ENCODE data around the gene COL18A1.

COL18A1 gene

DNA sequence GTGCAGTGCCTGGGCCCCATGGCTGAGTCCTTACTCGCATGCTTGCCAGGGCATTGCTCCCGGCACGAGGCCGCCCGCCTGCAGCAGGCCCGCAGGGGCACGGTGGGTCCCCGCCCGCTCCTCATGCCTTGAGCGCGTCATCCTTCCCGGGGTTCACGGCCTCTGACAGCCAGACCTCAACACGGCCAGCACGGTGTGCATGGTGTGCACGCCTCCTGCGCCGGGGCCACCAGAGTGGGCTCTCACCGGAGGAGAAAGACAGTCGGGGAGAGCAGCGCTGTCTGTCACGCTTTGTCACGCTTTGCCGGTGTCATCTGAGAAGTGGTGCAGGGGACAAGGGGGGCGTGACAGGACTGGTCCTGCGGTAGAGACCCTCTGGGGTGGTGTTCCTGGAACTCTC, 11.9 kb upstream of the COL18A1 start:
- Mint-ChIP-seq H3K4me3 (no peak overlapping the region), H3K9me3 (no peaks in the 10 kb centered on the region), H3K36me3 (ENCODE audit: low read depth) (no peaks in the 10 kb centered on the region), H3K4me1 (ENCODE audit: low read depth) (no peaks in the 10 kb centered on the region), H3K27ac (no peak overlapping the region), H3K27me3 (peaks cover 26% of the 10 kb centered on the region)
- intact Hi-C loops (cut with micrococcal nuclease) = no loop called here

DNA sequence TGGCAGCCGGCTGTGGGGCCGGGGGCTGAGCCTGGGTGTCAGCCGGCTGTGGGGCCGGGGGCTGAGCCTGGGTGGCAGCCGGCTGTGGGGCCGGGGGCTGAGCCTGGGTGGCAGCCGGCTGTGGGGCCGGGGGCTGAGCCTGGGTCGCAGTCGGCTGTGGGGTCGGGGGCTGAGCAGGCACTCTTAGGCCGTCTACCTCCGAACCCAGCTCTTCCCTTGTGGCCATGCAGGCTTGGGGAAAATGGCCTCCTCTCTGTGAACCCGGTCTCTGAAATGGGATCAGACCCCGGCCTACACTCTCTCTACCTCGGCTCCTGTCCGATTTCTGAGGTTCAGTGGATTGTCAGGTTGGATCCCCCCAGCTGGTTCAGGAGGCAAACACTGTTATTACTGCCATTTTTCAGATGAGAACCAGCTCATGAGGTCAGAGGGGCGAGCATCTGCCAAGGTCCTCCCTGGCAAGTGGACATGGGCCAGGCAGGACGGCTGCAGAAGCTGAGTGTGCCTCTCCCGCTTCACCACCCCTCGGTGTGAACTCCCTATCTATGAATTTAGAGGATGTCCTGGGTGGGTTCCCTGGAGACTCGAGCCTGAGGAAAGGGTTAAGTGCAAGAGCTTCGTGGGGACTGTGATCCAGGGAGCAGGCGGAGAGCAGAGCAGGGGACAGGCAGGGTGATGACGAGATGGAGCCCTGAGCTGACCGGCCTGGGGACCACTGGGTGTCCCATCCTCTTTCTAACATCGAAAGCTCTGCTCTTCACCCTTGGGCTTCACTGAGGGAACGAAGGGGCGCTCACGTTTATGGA, 10.9 kb upstream of the COL18A1 start:
- intact Hi-C loops (cut with micrococcal nuclease) = no loop called here
- H3K4me3 Mint-ChIP-seq = no peak overlapping the region
- H3K27me3 Mint-ChIP-seq = peaks cover 33% of the 10 kb centered on the region
- no peaks in the 10 kb centered on the region for H3K9me3 Mint-ChIP-seq
- no peaks in the 10 kb centered on the region for H3K36me3 Mint-ChIP-seq (ENCODE audit: low read depth)
- no peaks in the 10 kb centered on the region for H3K4me1 Mint-ChIP-seq (ENCODE audit: low read depth)
- H3K27ac Mint-ChIP-seq = no peak overlapping the region

DNA sequence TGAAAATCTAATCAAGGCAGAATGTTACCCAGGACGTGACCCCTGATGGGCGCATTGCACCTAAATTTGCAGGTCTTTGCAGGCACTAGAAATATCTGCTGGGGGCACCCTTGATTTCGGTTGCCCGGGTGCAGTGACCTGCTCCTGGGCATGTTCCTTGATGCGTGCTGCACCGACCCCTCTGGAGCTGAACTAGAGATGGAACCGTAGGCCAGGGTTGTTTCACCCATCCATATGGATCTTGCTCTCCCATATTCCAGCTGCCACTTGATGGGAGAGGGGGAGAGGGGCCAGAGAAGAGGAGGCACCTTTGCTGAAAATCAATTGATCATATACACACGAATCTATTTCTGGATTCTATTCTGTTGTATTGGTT, 8.4 kb upstream of the COL18A1 start:
- Mint-ChIP-seq H3K9me3 (peaks cover 9% of the 10 kb centered on the region), H3K27ac (no peak overlapping the region), H3K4me1 (ENCODE audit: low read depth) (no peaks in the 10 kb centered on the region), H3K27me3 (peaks cover 53% of the 10 kb centered on the region), H3K36me3 (ENCODE audit: low read depth) (no peaks in the 10 kb centered on the region), H3K4me3 (no peak overlapping the region)
- intact Hi-C loops (cut with micrococcal nuclease) = no loop called here

DNA sequence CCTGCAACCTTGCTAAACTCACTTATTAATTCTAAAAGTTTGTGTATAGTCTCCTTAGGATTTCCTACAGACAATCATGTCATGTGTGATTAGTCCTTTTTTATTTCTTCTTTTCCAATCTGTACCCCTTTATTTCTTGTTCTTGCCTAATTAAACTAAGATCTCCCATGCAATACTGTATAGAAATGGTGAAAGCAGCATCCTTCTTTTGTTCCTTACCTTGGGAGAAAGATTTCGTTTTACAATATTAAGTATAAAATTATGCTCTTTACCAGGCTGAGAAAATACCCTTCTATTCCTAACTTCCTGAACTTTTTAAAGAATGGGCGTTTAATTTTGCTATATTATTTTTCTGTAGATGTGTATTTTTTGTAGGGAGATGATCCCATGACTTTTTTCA, 7.6 kb upstream of the COL18A1 start:
- H3K4me3 Mint-ChIP-seq = no peak overlapping the region
- H3K27ac Mint-ChIP-seq = no peak overlapping the region
- intact Hi-C loops (cut with micrococcal nuclease) = no loop called here

DNA sequence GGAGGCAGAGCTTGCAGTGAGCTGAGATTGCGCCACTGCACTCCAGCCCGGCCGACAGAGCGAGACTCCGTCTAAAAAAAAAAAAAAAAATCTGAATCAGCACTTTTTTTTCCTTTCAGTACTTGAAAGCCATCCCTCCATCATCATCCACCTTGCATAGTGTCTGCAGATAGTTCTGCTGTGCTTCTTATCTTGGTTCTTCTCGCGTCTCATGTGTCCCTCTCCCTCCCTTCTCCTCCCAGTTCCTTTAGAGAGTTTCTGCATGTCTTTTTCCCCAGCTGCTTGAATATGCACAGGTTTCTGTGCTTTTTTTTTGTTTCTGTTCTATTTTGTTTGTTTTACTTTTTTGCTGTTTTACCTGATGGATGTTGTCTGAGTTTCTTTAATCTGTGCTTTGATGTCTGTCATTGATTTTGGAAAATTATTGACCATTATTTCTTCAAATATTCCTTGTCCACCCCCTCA, 3.9 kb upstream of the COL18A1 start:
- no peak overlapping the region for H3K27ac Mint-ChIP-seq
- H3K4me1 Mint-ChIP-seq (ENCODE audit: low read depth) = peaks cover 8% of the 10 kb centered on the region
- H3K9me3 Mint-ChIP-seq = peaks cover 11% of the 10 kb centered on the region
- H3K36me3 Mint-ChIP-seq (ENCODE audit: low read depth) = no peaks in the 10 kb centered on the region
- H3K27me3 Mint-ChIP-seq = peaks cover 72% of the 10 kb centered on the region
- intact Hi-C loops (cut with micrococcal nuclease) = no loop called here
- H3K4me3 Mint-ChIP-seq = no peak overlapping the region

More for the DNA sequence above, 7.6 kb upstream of the COL18A1 start:
- Mint-ChIP-seq H3K9me3 (peaks cover 11% of the 10 kb centered on the region), H3K27me3 (peaks cover 61% of the 10 kb centered on the region), H3K36me3 (ENCODE audit: low read depth) (no peaks in the 10 kb centered on the region), H3K4me1 (ENCODE audit: low read depth) (no peaks in the 10 kb centered on the region)

DNA sequence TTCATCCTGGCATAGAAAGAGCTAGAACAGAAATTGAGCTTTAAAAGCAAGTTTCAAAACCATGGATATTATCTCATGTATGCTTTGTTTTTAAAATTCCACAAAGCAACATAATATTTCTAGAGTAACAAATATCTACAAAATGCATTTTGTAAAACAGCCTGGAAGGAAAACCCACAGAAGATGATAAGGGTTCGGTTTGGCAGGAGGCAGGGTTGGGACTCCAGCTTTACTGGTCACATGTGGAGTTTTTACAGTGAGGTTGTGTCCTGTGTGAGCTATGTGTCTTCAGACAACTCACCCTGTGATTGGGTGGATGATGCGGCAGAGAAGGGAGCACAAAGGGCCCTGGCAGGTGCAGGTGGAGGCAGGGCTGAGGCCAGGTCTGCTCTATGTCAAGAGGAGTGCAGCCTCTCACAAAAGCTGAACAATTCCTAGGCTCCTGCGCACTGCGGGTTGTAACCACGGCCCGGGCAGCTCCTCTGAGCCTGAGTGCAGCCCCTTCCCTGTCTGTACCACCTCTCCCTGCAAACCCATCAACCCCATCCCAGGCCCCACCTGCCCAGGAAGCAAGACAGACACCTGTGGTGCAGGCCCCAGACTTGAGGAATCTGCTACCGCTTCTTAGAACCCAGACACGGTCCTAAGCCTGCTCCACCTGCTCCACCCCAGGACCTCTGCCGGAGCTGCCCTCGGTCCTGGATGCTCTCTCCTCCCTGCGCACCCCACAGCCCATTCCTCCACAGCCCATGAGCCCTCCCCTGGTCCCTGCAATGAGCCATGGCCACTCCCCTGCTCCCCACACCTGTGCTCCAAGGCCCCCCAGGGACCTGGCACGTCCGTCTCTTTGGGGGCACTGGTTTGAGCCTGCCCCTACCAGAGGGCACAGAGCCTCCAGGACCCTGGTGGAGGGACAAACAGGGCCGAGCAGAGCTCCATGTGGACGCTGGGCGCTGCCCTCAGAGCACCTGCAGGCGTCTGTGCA, 2.8 kb upstream of the COL18A1 start:
- no peak overlapping the region for H3K4me3 Mint-ChIP-seq
- intact Hi-C loops (cut with micrococcal nuclease) = no loop called here

DNA sequence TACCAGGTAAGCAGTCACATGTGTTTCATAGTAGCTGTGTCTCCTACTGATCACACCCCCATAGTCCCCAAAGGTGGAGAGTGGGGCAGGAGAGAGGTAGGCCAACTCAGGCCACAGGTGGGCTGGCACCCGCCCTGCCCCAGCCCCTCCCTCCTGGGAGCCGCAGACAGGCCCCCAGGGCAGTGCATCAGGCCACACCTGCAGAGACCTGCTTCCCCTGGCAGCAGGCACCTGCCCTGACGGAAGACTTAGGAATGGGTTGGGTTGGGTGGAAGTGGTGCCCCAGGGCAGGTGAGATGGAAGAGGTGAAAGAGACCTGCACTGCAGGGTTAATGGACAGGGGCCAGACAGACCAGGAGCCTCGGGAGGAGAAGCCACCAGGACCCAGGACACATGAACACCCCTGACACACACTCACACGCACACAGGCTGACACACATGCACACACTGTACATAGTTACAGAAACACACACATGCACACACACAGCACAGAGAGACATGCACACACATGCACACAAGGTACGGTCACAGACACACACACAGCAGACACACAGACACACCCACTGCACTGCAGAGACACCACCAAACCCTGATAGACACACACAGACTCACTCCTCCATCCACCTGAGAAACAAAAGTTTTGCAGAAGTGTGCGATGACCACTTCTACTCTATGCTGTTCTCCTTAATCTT, 1.7 kb upstream of the COL18A1 start:
- H3K27ac Mint-ChIP-seq = no peak overlapping the region

More for the DNA sequence above, 2.8 kb upstream of the COL18A1 start:
- Mint-ChIP-seq H3K4me1 (ENCODE audit: low read depth) (peaks cover 8% of the 10 kb centered on the region), H3K9me3 (peaks cover 11% of the 10 kb centered on the region), H3K27me3 (peaks cover 77% of the 10 kb centered on the region), H3K27ac (no peak overlapping the region), H3K36me3 (ENCODE audit: low read depth) (no peaks in the 10 kb centered on the region)

DNA sequence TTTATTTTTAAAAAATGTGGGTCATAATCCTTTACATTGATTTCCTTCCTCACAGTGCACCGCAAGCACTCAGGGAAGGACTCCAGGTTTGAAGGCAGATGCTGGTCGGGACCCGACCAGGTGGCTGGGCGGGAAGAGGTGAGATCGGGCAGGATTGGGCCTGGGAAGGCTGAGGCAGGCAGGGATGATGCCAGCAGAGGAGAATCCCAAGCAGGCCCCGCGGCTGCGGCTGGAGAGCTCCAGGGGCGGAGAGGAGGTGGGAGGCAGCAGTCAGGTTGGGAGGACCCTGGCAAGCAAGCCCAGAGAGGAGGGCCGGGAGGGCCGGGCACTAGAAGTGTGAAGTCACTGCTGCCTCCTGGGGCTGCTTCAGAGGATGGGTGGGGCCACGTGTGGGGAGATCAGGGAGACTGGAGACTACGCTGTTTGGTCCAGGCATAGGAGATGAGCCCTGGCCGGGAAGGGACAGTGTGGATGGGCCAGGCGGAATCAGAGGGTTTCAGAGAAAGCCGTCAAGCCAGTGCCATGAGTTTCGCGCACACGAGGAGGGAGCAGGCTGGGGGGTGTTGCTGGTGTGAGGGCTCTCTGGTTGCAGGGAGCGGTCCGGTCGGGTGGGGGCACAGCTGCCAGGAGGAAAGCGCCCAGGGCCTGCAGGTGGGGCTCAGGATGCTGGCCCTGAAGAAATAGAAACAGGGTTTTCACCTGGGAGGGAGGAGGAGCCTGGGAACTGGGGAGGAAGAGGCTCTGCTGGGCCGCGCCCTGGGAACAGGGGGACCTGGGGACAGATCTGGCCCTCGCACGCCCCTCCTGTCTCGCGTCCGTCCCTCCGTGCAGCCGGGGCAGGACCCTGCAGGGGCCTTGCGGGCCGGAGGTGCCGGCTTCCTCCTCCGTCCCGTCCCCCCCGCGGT, 888 bp upstream of the COL18A1 start:
- peaks cover 85% of the 10 kb centered on the region for H3K27me3 Mint-ChIP-seq
- H3K36me3 Mint-ChIP-seq (ENCODE audit: low read depth) = no peaks in the 10 kb centered on the region
- H3K4me1 Mint-ChIP-seq (ENCODE audit: low read depth) = peaks cover 8% of the 10 kb centered on the region
- no peak overlapping the region for H3K27ac Mint-ChIP-seq
- peak overlapping the region; percentile 64 for H3K4me3 Mint-ChIP-seq
- intact Hi-C loops (cut with micrococcal nuclease) = no loop called here
- H3K9me3 Mint-ChIP-seq = peaks cover 11% of the 10 kb centered on the region

More for the DNA sequence above, 1.7 kb upstream of the COL18A1 start:
- Mint-ChIP-seq H3K4me1 (ENCODE audit: low read depth) (peaks cover 8% of the 10 kb centered on the region), H3K36me3 (ENCODE audit: low read depth) (no peaks in the 10 kb centered on the region), H3K27me3 (peaks cover 83% of the 10 kb centered on the region), H3K4me3 (no peak overlapping the region), H3K9me3 (peaks cover 11% of the 10 kb centered on the region)
- intact Hi-C loops (cut with micrococcal nuclease) = no loop called here

DNA sequence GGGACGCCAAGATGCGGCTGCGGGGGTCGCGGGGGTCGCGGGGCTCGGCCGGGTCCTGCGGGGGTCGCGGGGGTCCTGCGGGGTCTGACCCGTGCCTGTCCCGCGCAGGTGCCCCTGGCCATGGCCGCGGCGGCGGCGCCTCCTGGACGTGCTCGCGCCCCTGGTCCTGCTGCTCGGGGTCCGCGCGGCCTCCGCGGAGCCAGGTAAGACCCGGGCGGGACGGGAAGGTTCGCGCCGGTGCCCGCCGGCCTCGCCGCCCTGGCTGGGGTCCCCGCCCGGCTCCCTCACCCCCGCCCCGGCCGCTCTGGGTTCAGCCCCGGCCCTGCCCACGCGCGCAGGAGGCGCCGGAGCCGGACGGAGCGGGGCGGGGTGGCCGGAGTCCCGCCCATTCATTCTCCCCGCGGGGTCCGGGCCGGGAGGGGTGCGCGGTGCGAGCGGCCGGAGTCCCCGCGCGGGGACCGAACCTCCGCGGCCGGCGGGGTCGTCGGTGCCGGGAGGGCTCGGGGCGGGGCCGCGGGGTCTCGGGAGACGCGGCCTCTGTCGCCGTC, 380 bp downstream of the COL18A1 start:
- Mint-ChIP-seq H3K27me3 (peaks cover 77% of the 10 kb centered on the region), H3K9me3 (peaks cover 11% of the 10 kb centered on the region), H3K36me3 (ENCODE audit: low read depth) (no peaks in the 10 kb centered on the region), H3K27ac (no peak overlapping the region), H3K4me3 (no peak overlapping the region), H3K4me1 (ENCODE audit: low read depth) (peaks cover 8% of the 10 kb centered on the region)
- intact Hi-C loops (cut with micrococcal nuclease) = no loop called here

DNA sequence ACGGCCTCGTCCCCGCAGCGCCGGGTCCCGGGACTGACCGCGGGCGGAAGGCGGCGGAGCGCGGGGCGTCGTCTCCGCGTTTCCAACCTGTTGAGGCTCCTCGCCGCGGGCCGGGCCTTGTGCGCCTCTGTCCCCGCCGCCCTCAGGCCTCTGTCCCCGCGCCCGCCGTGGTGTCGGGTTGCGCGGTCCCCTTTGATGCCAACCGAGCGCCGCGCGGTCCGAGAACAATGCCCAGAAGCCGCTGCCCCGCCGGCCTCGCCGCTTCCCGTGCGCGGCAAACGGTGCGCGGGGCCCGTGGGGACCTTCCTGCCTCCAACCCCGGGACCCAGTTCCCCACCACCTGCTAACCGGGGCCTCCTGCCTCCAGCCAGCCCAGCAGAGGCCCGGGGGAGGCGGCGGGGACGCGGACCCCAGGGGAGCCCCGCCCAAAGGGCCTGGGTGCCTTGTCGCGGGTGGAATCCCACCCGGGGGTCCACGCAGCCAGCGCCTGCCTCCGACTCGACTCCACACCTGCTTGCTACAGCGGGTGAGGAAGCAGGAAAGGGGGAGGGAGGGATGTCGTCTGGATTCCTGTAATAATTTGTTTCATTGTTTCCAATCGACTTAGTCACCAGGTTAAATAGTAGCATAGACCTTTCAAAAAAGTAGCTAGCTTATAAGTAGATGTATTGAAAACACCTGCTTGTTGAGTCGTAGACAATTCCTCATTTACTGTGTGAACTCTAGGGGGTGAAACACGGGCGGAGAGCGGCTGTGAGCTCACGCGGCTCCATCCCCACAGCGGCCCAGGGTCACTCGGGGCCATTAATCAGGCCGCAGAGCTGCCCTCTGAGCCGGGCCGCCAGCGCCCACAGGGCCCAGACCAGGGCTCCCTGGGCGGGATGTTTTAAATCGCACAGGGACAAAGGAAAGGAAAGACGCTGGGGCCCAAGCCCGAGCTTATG, 1.1 kb downstream of the COL18A1 start:
- H3K27me3 Mint-ChIP-seq = peaks cover 72% of the 10 kb centered on the region
- H3K27ac Mint-ChIP-seq = no peak overlapping the region
- peak overlapping the region; percentile 43 for H3K4me3 Mint-ChIP-seq
- intact Hi-C loops (cut with micrococcal nuclease) = no loop called here
- H3K4me1 Mint-ChIP-seq (ENCODE audit: low read depth) = peaks cover 8% of the 10 kb centered on the region
- no peaks in the 10 kb centered on the region for H3K36me3 Mint-ChIP-seq (ENCODE audit: low read depth)
- H3K9me3 Mint-ChIP-seq = peaks cover 7% of the 10 kb centered on the region

DNA sequence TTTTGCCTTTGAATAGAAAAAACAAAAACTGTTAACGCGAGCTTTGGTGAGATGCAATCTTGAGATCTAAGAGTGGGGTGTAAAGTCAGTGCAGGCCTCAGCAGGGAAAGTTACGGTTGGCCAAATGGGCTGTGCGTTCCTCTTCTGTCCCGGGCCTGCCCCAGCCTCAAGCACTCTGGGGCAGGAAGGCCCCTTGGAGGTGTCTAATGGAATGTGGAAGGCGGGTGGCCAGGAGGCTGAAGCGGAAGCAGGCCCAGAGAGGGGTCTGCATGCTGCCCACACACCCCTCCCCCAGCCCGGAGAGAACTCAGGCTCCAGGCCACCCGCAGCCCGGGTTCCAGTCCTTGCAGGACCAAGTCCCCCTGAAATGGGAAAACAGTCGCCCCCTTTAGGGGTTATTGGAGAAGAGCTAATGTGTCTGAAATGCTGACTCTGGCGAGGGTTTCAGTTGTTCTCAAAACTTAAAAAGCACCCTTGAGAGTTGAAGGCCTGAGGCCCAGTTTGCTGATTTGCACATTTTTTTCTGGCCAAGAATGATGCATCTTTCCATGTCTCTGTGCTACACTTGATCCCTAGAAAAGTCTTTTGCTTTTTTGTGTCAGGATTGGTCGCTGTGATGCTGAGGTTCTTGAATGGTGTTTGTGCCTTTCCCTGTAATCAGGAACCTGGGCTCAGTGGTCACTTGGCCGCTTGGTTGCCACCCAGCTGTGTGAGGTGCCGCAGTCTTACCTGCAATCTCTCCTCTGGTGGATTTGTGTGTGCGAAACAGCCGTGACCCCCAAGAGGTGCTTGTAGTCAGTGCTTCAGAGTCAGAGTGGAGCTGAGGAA, 2.0 kb downstream of the COL18A1 start:
- peaks cover 62% of the 10 kb centered on the region for H3K27me3 Mint-ChIP-seq
- intact Hi-C loops (cut with micrococcal nuclease) = no loop called here
- no peak overlapping the region for H3K27ac Mint-ChIP-seq
- H3K4me1 Mint-ChIP-seq (ENCODE audit: low read depth) = peaks cover 8% of the 10 kb centered on the region
- H3K36me3 Mint-ChIP-seq (ENCODE audit: low read depth) = no peaks in the 10 kb centered on the region
- H3K4me3 Mint-ChIP-seq = no peak overlapping the region
- H3K9me3 Mint-ChIP-seq = no peaks in the 10 kb centered on the region

All from dendritic cell treated with granulocyte-macrophage colony-stimulating factor and Interleukin-4, amounts not matched to agents 40 ng/mL and 50 ng/mL, for 4 days (primary cell).